VCaP (cell line): Measurements from ENCODE around the gene EVA1A.

Experiments
- H3K27ac ChIP-seq: fragments of 450-650 bp; 2 replicates; pipeline ENCODE4 v1.5.1; 2017
- CTCF ChIP-seq: fragments of 450-650 bp; conservative IDR thresholded peaks from 2 replicates; pipeline ENCODE4 v1.5.1; 2017; ENCODE audit warnings: mild to moderate bottlenecking, moderate library complexity

The EVA1A gene

GRCh38 chr2:75458201-75458600 is 102.5 kb downstream of the EVA1A start:
- TF ChIP-seq CTCF = no peak
- H3K27ac ChIP-seq = no peak overlapping the region

GRCh38 chr2:75456825-75457224 is 103.9 kb downstream of the EVA1A start:
- no peak overlapping the region for H3K27ac ChIP-seq
- no peak for TF ChIP-seq CTCF

- TF ChIP-seq CTCF = no peak
- no peak overlapping the region for H3K27ac ChIP-seq
Measured at GRCh38 chr2:75456111-75456510, 104.6 kb downstream of the EVA1A start.

GRCh38 chr2:75454241-75454620 is 106.5 kb downstream of the EVA1A start:
- no peak for TF ChIP-seq CTCF
- H3K27ac ChIP-seq = no peak overlapping the region

GRCh38 chr2:75453384-75454240 is 107.1 kb downstream of the EVA1A start:
- H3K27ac ChIP-seq = no peak overlapping the region
- TF ChIP-seq CTCF = no peak

GRCh38 chr2:75450068-75450467 is 110.7 kb downstream of the EVA1A start:
- no peak overlapping the region for H3K27ac ChIP-seq
- TF ChIP-seq CTCF = no peak

GRCh38 chr2:75447176-75447575 is 113.6 kb downstream of the EVA1A start:
- no peak for TF ChIP-seq CTCF
- no peak overlapping the region for H3K27ac ChIP-seq
